Measurements from ENCODE around the gene TAL1.

DNA sequence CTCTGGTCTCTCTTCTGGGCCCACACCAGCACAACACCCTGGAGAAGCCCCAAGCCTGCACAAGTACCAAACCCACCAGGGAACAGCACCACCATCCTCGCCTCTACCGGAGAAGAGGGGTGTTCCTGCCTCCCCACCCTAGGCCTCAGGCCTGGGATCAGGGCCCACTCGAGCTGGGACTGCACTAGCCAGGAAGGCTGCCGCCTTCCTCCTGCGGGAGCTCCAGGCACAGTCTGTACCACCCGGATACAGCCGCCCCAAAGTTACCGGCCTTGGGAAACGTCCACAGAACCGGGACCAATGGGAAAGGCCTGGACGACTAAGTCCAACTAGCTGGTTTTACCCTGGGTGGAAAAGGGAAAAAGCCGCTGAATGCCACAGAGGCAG, 3.4 kb downstream of the TAL1 start:
- TF ChIP-seq, protein P1, sequence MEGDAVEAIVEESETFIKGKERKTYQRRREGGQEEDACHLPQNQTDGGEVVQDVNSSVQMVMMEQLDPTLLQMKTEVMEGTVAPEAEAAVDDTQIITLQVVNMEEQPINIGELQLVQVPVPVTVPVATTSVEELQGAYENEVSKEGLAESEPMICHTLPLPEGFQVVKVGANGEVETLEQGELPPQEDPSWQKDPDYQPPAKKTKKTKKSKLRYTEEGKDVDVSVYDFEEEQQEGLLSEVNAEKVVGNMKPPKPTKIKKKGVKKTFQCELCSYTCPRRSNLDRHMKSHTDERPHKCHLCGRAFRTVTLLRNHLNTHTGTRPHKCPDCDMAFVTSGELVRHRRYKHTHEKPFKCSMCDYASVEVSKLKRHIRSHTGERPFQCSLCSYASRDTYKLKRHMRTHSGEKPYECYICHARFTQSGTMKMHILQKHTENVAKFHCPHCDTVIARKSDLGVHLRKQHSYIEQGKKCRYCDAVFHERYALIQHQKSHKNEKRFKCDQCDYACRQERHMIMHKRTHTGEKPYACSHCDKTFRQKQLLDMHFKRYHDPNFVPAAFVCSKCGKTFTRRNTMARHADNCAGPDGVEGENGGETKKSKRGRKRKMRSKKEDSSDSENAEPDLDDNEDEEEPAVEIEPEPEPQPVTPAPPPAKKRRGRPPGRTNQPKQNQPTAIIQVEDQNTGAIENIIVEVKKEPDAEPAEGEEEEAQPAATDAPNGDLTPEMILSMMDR (IDR thresholded peaks at IDR 0.05; ENCODE audit: extremely low read depth in 1 of 2, insufficient read depth in 1 of 2, low read depth in 1 of 2, low read length in 2 of 2): no peak
- TF ChIP-seq POLR2A (IDR thresholded peaks at IDR 0.05; ENCODE audit: low read depth, low read length): peak; percentile 15
- no peak for TF ChIP-seq EZH2 (IDR thresholded peaks at IDR 0.05; ENCODE audit: borderline replicate concordance, low read depth, low read length, severe bottlenecking)
- TF ChIP-seq MYC (IDR thresholded peaks at IDR 0.05; ENCODE audit: low read depth, low read length): no peak
- no peak for TF ChIP-seq GATA2 (IDR thresholded peaks at IDR 0.05; ENCODE audit: insufficient read depth, insufficient read length, low read depth, low read length)
